HL-60/S4 treated with phorbol 12-myristate 13-acetate at 8.2 ng/mL for 4 days and 3 days (cell line): ENCODE measurements around the gene EIF2B1.

Experiments
- in situ Hi-C: fragments of 300-500 bp; cut with MboI; formaldehyde crosslinking; loops from 2 replicates; pipeline ENCODE4 v1.15.0; 2022; ENCODE audit warnings: low sequenced_read_pairs

Gene EIF2B1

GRCh38 chr12:123571343-123571813 is 62.1 kb downstream of the EIF2B1 start:
- in situ Hi-C loops: no loop called here
